GM12865 (cell line): ENCODE data around the gene FOXO6.

Experiments used
- DNase-seq: peaks from one replicate; pipeline ENCODE4 v3.0.0; 2010; ENCODE audit warnings: low read depth
- H3K4me3 ChIP-seq: 2 replicates; pipeline ENCODE4 v1.5.1; 2011; ENCODE audit warnings: mild to moderate bottlenecking, low read depth, low read length, control low read depth
- TF ChIP-seq, protein P1 (sequence below): IDR thresholded peaks from 2 replicates; pipeline ENCODE4 v1.5.1; 2011; ENCODE audit warnings: low read length, control low read depth, low read depth, inconsistent platforms; ENCODE audit not compliant: insufficient read depth; ENCODE audit errors: missing control alignments

Gene FOXO6

DNA sequence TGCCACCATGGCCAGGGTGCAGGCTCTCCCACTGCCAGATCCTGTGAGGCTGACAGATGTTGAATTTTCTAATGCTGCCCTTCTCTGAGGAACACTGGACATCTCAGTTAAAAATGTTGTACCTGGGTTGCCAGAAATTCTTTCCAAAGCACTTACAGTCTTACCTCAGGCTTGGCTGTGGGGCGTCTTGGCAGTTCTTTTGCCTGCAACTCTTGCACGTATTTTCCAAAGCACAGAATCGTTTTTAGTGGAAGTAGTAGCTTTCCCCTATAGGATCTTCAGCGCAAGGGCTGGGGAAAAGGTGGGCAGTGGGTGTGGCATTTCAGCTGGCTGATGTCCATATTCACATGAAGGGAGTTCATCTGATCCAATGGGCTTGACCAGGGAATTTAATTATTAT, 69.3 kb downstream of the FOXO6 start:
- DNase-seq: no peak
- H3K4me3 ChIP-seq: no peak overlapping the region
- TF ChIP-seq, protein P1, sequence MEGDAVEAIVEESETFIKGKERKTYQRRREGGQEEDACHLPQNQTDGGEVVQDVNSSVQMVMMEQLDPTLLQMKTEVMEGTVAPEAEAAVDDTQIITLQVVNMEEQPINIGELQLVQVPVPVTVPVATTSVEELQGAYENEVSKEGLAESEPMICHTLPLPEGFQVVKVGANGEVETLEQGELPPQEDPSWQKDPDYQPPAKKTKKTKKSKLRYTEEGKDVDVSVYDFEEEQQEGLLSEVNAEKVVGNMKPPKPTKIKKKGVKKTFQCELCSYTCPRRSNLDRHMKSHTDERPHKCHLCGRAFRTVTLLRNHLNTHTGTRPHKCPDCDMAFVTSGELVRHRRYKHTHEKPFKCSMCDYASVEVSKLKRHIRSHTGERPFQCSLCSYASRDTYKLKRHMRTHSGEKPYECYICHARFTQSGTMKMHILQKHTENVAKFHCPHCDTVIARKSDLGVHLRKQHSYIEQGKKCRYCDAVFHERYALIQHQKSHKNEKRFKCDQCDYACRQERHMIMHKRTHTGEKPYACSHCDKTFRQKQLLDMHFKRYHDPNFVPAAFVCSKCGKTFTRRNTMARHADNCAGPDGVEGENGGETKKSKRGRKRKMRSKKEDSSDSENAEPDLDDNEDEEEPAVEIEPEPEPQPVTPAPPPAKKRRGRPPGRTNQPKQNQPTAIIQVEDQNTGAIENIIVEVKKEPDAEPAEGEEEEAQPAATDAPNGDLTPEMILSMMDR: no peak

DNA sequence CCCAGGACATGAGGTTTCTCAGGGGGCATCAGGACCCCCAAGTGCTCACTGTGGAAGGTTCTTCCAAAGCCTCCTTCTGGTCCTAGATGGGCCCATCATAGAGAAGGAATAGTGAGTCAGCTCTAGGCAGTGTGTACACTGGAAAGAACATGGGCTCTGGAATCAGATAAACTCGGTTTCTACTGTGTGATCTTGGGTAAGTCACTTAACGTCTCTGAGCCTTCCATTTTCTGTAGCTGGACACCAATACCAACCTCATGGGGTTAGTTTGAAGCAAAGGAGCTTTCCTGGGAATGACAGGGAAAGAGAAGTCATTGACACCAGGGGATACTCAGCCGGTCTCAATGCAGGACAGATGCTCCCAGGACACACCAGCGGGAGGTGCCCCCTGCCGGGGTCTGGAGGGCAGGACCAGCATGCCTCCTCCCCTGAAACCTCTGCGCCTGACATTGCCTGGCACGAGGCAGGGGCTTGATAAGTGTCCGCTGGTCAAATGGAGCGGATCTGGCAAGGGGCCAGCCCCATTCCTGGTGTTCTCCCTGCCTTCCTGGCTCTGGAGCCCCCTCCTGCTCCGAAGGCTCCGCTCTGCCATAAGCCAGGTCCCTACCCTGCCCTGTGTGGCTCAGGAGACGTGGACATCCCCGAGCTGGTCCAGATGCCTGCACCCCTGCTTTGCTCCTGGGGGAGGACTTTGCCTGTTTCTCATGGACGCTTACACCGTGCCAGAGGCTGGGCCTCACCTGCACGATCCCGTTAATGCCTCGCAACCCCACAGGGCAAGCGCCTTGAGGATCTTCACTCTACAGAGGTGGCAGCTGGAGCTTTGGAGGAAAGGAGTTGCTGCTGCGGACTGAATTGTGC, 70.5 kb downstream of the FOXO6 start:
- TF ChIP-seq, protein P1: no peak
- no peak for DNase-seq
- no peak overlapping the region for H3K4me3 ChIP-seq
